B cell (primary cell): ENCODE data around the gene CCR5AS.

Source experiments
- ATAC-seq: fragments of 200-7000 bp; cut with Tn5 transposase; one replicate; pipeline ENCODE4 v1.10.0; 2021; ENCODE audit warnings: low read depth, mild to moderate bottlenecking, moderate number of reproducible peaks, moderate library complexity
- CTCF ChIA-PET: fragments of 350-600 bp; sonication (Branson Sonifier 250); formaldehyde crosslinking; loops from one replicate; lab custom pipeline; 2021; ENCODE audit warnings: antibody characterized with exemption, inconsistent platforms; lab: Charles Lee
- POLR2A ChIA-PET: fragments of 350-600 bp; sonication (Branson Sonifier 250); formaldehyde crosslinking; loops from one replicate; lab custom pipeline; 2021; ENCODE audit warnings: antibody characterized with exemption; lab: Charles Lee
- DNase-seq: peaks from one replicate; pipeline ENCODE4 v3.0.0; 2013
- H2AFZ ChIP-seq: 2 replicates; pipeline ENCODE4 v1.6.1; 2012; ENCODE audit warnings: mild to moderate bottlenecking, low read depth, low read length; ENCODE audit not compliant: insufficient read depth, poor library complexity, severe bottlenecking
- H3K27ac ChIP-seq, 2 donors: 1 replicate in 1 of 2; 2 replicates in 1 of 2; pipeline ENCODE4 v1.5.1; 2012 to 2013; ENCODE audit warnings: low read length in 2 of 2, mild to moderate bottlenecking in 2 of 2, moderate library complexity in 1 of 2
- H3K27me3 ChIP-seq, 4 experiments: fragments of 200-600 bp in 1 of 4; sonication (generic) in 1 of 4; replicated peaks in 1 of 4; 1 replicate in 2 of 4; 2 replicates in 2 of 4; pipeline versions ENCODE4 v1.6.1 to v1.7.0; 2013 to 2016; ENCODE audit warnings: low read length in 3 of 4, mild to moderate bottlenecking in 2 of 4, mixed read lengths in 1 of 4, moderate library complexity in 1 of 4; ENCODE audit not compliant: insufficient read depth in 4 of 4, control insufficient read depth in 3 of 4; ENCODE audit errors: control extremely low read depth in 1 of 4
- H3K36me3 ChIP-seq, 2 experiments: replicated peaks in 1 of 2; 1 replicate in 1 of 2; 2 replicates in 1 of 2; pipeline versions ENCODE4 v1.6.1 to v1.7.1; 2013; ENCODE audit warnings: low read length in 1 of 2; ENCODE audit not compliant: insufficient read depth in 2 of 2, control insufficient read depth in 1 of 2; ENCODE audit errors: control extremely low read depth in 1 of 2, extremely low read depth in 1 of 2
- H3K4me1 ChIP-seq, 2 donors: fragments of 200-600 bp in 1 of 2; sonication (generic) in 1 of 2; 1 replicate in 1 of 2; 2 replicates in 1 of 2; pipeline versions ENCODE4 v1.5.1 to v1.6.1; 2013 to 2017; ENCODE audit warnings: low read length in 2 of 2; ENCODE audit not compliant: control insufficient read depth in 2 of 2, insufficient read depth in 2 of 2
- H3K4me2 ChIP-seq: replicated peaks from 2 replicates; pipeline ENCODE3; 2012; ENCODE audit warnings: mild to moderate bottlenecking, low read depth, low read length; ENCODE audit not compliant: poor library complexity, severe bottlenecking
- H3K4me3 ChIP-seq, 5 experiments: fragments of 200-600 bp in 1 of 5; sonication (generic) in 1 of 5; 1 replicate in 3 of 5; 2 replicates in 2 of 5; pipeline versions ENCODE4 v1.5.1 to v1.7.0; 2011 to 2016; ENCODE audit warnings: low read length in 4 of 5, mild to moderate bottlenecking in 4 of 5, low read depth in 2 of 5, control low read depth in 1 of 5, moderate library complexity in 1 of 5; ENCODE audit not compliant: insufficient read depth in 1 of 5; ENCODE audit errors: control extremely low read depth in 1 of 5, extremely low read depth in 1 of 5
- H3K79me2 ChIP-seq: fragments of 200-600 bp; sonication (generic); one replicate; pipeline ENCODE4 v1.6.0; 2016; ENCODE audit warnings: low read length; ENCODE audit not compliant: control insufficient read depth, insufficient read depth
- H3K9ac ChIP-seq: fragments of 200-600 bp; sonication (generic); 2 replicates; pipeline ENCODE4 v1.6.1; 2017; ENCODE audit warnings: mild to moderate bottlenecking, low read length, moderate library complexity
- H3K9me3 ChIP-seq, 3 donors: one replicate each; pipeline versions ENCODE4 v1.6.1 to v1.7.1; 2013; ENCODE audit warnings: low read length in 2 of 3; ENCODE audit not compliant: control insufficient read depth in 2 of 3, insufficient read depth in 1 of 3; ENCODE audit errors: control extremely low read depth in 1 of 3
- H4K20me1 ChIP-seq: 2 replicates; pipeline ENCODE4 v1.6.0; 2012; ENCODE audit warnings: mild to moderate bottlenecking, low read length; ENCODE audit not compliant: insufficient read depth, control insufficient read depth, poor library complexity, severe bottlenecking
- H3K27ac Mint-ChIP-seq: one replicate; pipeline ENCODE4 v1.8.0; 2021; ENCODE audit warnings: mixed read lengths
- H3K27me3 Mint-ChIP-seq: one replicate; pipeline ENCODE4 v1.8.0; 2021; ENCODE audit warnings: mixed read lengths
- H3K4me1 Mint-ChIP-seq: one replicate; pipeline ENCODE4 v1.8.0; 2021; ENCODE audit warnings: mixed read lengths
- H3K4me3 Mint-ChIP-seq: one replicate; pipeline ENCODE4 v1.8.0; 2021; ENCODE audit warnings: mixed read lengths
- H3K9me3 Mint-ChIP-seq: one replicate; pipeline ENCODE4 v1.8.0; 2022; ENCODE audit warnings: mixed read lengths; ENCODE audit not compliant: insufficient read depth
- EZH2 ChIP-seq: IDR thresholded peaks from 2 replicates; pipeline ENCODE4 v1.6.1; 2012; ENCODE audit warnings: borderline replicate concordance, low read depth, mild to moderate bottlenecking, moderate library complexity, low read length; ENCODE audit not compliant: insufficient read depth, poor library complexity, severe bottlenecking
- WGBS: methylation state at CpG from one replicate; pipeline ENCODE4 v1.1.5; 2013; ENCODE audit warnings: missing lambda C conversion rate; ENCODE audit not compliant: insufficient coverage; 5-methylcytosine and 5-hydroxymethylcytosine counted together
- intact Hi-C: fragments of 100-400 bp; cut with micrococcal nuclease; formaldehyde crosslinking; loops from one replicate; pipeline ENCODE4 v1.10.0; 2022
- TF ChIP-seq, protein P1 (sequence below): fragments of 200-600 bp; IDR thresholded peaks from one replicate; pipeline ENCODE4 v1.8.0; 2022; ENCODE audit warnings: antibody characterized with exemption, mild to moderate bottlenecking

CCR5AS gene

GRCh38 chr3:46370839-46371518 lies 35.9 kb downstream of the CCR5AS start, which contains the start of gene CCR5:
CCR5 (plus strand) TSS chr3:46370946; CDS start chr3:46372903, 1,957 bp downstream.
- H3K9me3 ChIP-seq = no peaks in the 10 kb centered on the region
- H3K4me2 ChIP-seq = no peak within 1 kb of the TSS
- H3K27ac ChIP-seq = no peak within 1 kb of the TSS
- no CpG with 5 or more reads among the region's 5 CpGs for WGBS
- no peaks in the 10 kb centered on the region for H3K36me3 ChIP-seq
- no peaks in the 10 kb centered on the region for H4K20me1 ChIP-seq
- no peaks in the 10 kb centered on the region for H3K9me3 Mint-ChIP-seq
- peak within 1 kb of the TSS; percentile 41 for H3K27ac Mint-ChIP-seq
- H3K27me3 Mint-ChIP-seq = peaks cover 3% of the 10 kb centered on the region
- no peak for DNase-seq
- ChIA-PET CTCF (interaction anchor here (0.7 to 13.1 kb wide), 18 partner anchors 10 to 432 kb away, joined by 3 to 233 read pairs (median 6); partner anchors contain the start of gene CCR1), POLR2A (interaction anchor here (0.6 kb wide), 1 partner anchor 102 kb away, joined by 4 read pairs; no protein-coding TSS in a partner anchor)
- peaks cover 12 to 20% of the 10 kb centered on the region in 2 donors for H3K4me1 ChIP-seq
- H3K4me3 ChIP-seq = peak within 1 kb of the TSS in 1 of 5 experiments; percentile 10
- peaks cover 0 to 2% (median 0%) of the 10 kb centered on the region in 4 experiments for H3K27me3 ChIP-seq
- no peak within 1 kb of the TSS for H3K4me3 Mint-ChIP-seq
- H2AFZ ChIP-seq = peak within 1 kb of the TSS; percentile 30
- intact Hi-C loops = loop anchor here (2.0 kb wide), 1 partner anchor 18 kb away; no protein-coding TSS in a partner anchor
- ATAC-seq = no peak
- TF ChIP-seq, protein P1, sequence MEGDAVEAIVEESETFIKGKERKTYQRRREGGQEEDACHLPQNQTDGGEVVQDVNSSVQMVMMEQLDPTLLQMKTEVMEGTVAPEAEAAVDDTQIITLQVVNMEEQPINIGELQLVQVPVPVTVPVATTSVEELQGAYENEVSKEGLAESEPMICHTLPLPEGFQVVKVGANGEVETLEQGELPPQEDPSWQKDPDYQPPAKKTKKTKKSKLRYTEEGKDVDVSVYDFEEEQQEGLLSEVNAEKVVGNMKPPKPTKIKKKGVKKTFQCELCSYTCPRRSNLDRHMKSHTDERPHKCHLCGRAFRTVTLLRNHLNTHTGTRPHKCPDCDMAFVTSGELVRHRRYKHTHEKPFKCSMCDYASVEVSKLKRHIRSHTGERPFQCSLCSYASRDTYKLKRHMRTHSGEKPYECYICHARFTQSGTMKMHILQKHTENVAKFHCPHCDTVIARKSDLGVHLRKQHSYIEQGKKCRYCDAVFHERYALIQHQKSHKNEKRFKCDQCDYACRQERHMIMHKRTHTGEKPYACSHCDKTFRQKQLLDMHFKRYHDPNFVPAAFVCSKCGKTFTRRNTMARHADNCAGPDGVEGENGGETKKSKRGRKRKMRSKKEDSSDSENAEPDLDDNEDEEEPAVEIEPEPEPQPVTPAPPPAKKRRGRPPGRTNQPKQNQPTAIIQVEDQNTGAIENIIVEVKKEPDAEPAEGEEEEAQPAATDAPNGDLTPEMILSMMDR = no peak
- no peak for TF ChIP-seq EZH2
- H3K9ac ChIP-seq = peak within 1 kb of the TSS; percentile 20
- no peaks in the 10 kb centered on the region for H3K79me2 ChIP-seq
- H3K4me1 Mint-ChIP-seq = peaks cover 38% of the 10 kb centered on the region

DNA sequence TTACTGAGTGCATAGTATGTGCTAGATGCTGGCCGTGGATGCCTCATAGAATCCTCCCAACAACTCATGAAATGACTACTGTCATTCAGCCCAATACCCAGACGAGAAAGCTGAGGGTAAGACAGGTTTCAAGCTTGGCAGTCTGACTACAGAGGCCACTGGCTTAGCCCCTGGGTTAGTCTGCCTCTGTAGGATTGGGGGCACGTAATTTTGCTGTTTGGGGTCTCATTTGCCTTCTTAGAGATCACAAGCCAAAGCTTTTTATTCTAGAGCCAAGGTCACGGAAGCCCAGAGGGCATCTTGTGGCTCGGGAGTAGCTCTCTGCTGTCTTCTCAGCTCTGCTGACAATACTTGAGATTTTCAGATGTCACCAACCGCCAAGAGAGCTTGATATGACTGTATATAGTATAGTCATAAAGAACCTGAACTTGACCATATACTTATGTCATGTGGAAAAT lies 37.2 kb downstream of the CCR5AS start:
- no peak overlapping the region for H3K4me3 ChIP-seq
- no peak for ATAC-seq

More for the DNA sequence above, 37.2 kb downstream of the CCR5AS start:
- H3K27ac ChIP-seq = no peak overlapping the region
- TF ChIP-seq, protein P1 = no peak
- no peak for TF ChIP-seq EZH2
- Mint-ChIP-seq H3K4me1 (peaks cover 32% of the 10 kb centered on the region), H3K9me3 (no peaks in the 10 kb centered on the region), H3K4me3 (no peak overlapping the region), H3K27ac (peak overlapping the region; percentile 41), H3K27me3 (peaks cover 3% of the 10 kb centered on the region)
- peak overlapping the region; percentile 13 for H3K4me2 ChIP-seq
- H3K9me3 ChIP-seq = no peaks in the 10 kb centered on the region
- H3K79me2 ChIP-seq = no peaks in the 10 kb centered on the region
- intact Hi-C loops = loop anchor here (2.0 kb wide), 3 partner anchors 17 to 431 kb away; partner anchors contain the start of gene CCR1
- peak overlapping the region; percentile 18 for H3K9ac ChIP-seq
- peaks cover 12 to 20% of the 10 kb centered on the region in 2 donors for H3K4me1 ChIP-seq
- WGBS = 60% methylated on average over 1 of the region's 6 CpGs
- DNase-seq = no peak
- POLR2A ChIA-PET = interaction anchor here (0.5 to 0.7 kb wide), 3 partner anchors 14 to 186 kb away, joined by 3 to 8 read pairs (median 3); no protein-coding TSS in a partner anchor
- H4K20me1 ChIP-seq = no peaks in the 10 kb centered on the region
- CTCF ChIA-PET = interaction anchor here (0.7 to 13.1 kb wide), 27 partner anchors 8 to 609 kb away, joined by 3 to 233 read pairs (median 10); partner anchors contain the start of genes CCR1, CCR5AS and CCRL2
- peak overlapping the region; percentile 30 for H2AFZ ChIP-seq
- no peaks in the 10 kb centered on the region for H3K36me3 ChIP-seq
- no peaks in the 10 kb centered on the region for H3K27me3 ChIP-seq
